NCI-H146 (cell line): ENCODE results near the gene AGR2.
A peak's percentile ranks its signal among the peaks of the same experiment; 100 is the strongest.
"Not testable (repeated sequence)": the region's sequence is repeated elsewhere in the genome, so short reads cannot be mapped to it uniquely, and the experiment has no call there.

Experiments
- DNase-seq: peaks from one replicate; lab custom pipeline; 2025; lab: John Stamatoyannopoulos, UW

The AGR2 gene

DNA sequence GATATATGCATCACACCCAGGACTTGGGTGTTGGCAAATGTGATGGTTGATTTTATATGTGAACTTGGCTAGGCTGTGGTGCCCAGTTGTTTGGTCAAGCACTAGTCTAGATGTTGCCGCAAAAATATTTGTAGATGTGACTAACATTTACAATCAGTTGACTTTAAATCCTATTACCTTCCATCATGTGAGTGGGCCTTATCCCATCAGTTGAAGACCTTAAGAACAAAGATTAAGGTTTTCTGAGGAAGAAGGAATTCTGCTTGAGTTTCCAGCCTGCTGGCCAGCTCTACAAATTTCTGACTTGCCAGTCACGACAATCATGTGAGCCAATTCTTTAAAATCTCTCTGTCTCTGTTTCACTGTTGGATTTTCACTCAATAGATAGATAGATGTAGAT is 30.9 kb downstream of the AGR2 start:
- DNase-seq, result no peak

GRCh38 chr7:16773326-16773725 is 31.5 kb downstream of the AGR2 start:
- no peak for DNase-seq

- DNase-seq, result no peak
Observed at GRCh38 chr7:16770657-16771329, 34.0 kb downstream of the AGR2 start.

GRCh38 chr7:16769994-16770393 is 34.8 kb downstream of the AGR2 start:
- not testable (repeated sequence) for DNase-seq

GRCh38 chr7:16765436-16765859 is 39.4 kb downstream of the AGR2 start:
- no peak for DNase-seq

- no peak for DNase-seq
Observed at GRCh38 chr7:16764942-16765341, 39.9 kb downstream of the AGR2 start.

- no peak for DNase-seq
Observed at GRCh38 chr7:16762177-16762576, 42.6 kb downstream of the AGR2 start.

GRCh38 chr7:16759840-16760239 is 45.0 kb downstream of the AGR2 start:
- DNase-seq, result no peak

GRCh38 chr7:16758631-16759611 is 45.9 kb downstream of the AGR2 start:
- no peak for DNase-seq

GRCh38 chr7:16758036-16758435 is 46.8 kb downstream of the AGR2 start:
- no peak for DNase-seq

DNA sequence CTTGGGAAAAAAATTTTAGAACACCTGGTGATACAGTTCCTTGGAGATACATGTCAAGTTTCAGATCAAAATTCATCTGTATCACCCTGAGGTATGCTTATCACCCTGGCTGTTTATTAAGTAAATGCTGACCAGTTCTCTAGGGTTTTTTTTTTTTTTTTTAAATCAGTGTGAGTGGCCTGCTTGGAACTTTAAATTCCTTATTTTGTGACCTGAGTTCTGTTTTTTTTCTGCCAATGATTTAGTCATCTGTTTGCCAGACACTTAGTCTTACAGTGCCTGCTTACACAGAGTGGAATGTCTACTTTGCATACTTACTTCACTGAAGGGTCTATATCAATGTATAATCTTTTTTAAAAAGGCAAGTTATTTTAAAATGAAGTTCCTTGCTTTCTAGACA is 49.4 kb downstream of the AGR2 start:
- no peak for DNase-seq

DNA sequence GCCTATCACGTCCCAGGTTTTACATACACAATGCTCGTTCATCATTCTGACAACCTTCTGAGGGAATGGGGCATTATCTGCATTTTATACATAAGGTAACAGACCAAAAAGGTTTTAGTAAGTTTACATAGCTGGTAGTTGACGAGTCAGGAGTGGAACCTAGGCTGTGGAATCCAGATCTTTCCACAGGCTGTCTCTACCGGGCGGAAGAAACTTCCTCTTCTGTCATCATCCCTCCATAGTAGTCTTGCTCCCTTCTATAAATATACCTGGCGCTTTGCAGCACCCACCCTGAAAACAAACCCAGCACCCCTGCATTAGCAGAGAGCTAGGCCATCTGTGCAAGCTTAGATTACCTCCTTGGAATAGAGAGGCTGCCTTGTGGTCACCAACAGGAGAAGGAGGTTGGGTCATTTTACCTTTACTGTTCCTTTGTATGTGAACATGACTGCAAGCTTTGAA is 49.9 kb downstream of the AGR2 start:
- no peak for DNase-seq

GRCh38 chr7:16753932-16754855 is 50.6 kb downstream of the AGR2 start:
- peak; percentile 81 for DNase-seq

DNA sequence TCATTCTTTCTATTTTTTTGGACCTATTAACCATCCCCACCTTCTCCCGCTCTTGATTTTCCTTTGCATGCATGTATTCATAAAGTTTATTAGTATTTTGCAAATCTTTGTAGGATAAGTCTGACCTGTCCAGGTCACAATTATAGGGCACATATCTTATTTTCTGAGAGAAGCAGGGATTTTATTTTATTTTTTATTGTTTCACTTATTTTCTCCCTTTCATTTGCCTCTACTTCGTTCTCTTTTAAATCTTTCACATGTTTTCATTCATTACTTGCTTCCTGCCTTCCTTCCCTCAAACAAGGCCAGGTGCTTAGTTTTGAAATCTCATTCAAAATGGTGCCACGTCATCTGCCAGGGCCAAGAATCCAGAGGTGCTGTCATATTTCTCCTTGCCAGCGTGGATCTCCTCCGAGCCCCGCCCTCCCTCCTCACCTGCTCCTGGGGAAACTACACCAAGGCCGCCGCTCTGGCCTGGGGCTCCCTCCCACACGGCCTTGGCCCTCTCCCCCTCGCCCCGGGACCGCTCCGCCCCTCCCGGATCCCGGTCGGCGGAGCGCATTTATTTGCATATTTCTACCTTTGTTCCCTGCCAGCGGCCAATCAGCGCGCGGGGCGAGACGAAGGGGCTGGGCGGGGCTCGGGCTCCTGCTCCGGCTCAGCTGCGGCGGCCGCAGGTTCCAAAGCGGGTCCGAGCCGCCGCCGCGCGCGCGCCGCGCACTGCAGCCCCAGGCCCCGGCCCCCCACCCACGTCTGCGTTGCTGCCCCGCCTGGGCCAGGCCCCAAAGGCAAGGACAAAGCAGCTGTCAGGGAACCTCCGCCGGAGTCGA is 51.5 kb downstream of the AGR2 start, which contains the start of gene TSPAN13:
TSPAN13 (plus strand) TSS at position 654 of the 830 bp plus-strand sequence. CDS start 213 bp downstream, outside the sequence.
- peak; percentile 97 for DNase-seq

DNA sequence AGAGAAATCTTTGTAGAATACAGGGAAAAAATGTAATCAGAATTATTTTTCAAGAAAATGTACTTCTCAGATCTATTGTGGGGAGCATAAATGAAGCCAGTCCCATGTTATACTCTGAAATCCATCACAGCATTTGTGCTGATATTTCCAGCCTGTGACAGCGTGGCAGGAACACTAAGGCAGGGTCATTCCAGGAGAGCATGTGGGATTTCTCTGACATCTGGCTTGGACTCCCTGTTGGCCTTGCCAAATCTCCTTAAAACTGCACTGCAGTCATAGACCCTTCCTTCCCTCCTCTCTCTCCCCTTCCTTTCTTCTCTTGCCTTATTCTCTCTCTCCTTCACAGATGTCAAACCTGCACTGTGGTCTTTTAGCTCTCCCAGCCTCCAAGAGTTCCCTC is 57.7 kb downstream of the AGR2 start:
- no peak for DNase-seq

DNA sequence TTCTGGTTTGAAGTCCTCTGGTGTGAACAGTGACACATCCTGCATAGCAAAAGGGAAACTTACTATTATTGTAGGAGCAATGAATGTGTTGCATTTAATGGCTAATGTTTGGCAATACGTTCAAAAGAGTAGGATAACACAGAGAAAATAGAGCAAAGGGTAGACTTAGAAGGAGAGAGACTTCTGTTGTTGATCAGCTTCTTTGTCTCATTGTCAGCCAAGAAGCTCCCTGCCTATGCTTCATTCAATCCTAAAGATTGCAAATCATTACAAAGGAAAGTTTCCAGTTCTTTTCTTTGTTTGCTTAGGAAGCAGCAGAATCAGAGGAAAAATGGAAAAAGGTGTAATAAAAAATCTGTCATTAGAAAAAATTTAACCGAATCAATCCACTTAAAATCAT is 59.2 kb downstream of the AGR2 start:
- DNase-seq, result no peak

DNA sequence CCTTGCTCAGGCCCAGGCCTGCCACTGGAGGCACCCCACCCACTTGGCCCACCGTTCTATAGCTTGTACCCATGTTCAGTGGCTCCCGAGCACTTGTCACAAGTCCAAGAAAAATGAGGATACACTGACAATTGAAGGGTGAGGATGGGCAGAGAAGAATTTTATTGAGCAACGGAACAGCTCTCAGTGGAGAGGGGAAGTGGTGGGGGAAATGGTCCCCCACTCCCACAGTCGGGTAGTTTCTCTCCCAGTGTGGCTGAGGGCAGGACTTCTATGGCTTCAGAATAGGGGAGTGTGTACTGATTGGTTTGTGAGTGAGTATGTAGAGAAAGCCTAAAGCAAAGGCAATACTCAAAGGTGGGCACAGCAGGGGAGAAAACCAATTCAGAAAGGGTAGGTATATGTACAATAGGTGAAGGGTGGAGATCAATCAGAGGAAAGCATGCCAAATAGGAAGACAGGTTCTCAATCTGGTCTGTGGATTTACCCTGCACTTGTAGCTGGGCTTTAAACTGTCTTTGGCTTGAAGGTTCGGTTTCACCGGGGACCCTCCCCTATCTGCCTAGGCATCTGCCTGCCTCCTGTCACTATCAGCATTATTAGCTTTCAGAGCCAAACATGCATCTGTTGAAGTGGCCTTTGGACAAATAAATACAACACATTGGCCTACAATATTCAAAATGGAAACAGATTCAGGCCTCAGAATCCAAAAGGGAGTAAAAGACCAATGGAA is 60.1 kb downstream of the AGR2 start:
- DNase-seq, result no peak

DNA sequence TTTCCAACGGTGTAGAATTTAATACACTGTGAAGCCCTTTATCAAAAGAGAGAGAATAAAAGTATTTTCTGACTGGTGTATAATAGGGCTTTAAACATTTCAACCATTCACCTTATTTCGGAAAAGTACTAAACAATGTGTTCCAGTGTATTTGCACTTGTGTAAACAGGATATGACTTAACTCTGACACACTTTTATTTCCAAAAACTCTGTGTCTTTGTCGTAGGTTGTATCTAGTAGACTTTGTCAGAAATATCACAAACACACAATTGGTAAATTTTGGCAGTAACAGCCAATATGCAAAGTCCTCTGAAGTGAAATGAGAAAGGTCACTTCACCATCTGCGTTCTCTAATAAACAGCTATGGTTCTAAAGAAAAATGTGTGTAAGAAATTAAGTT is 61.6 kb downstream of the AGR2 start:
- no peak for DNase-seq

GRCh38 chr7:16742547-16742946 is 62.3 kb downstream of the AGR2 start:
- DNase-seq, result no peak
